H9 (cell line): ENCODE results near the gene ZNF70. TPM values are rescaled to one million over a fixed set of nuclear protein-coding genes. Genes with fewer than 3 reads are reported as not detected.

Experiments
- DNase-seq: peaks from one replicate; pipeline ENCODE4 v3.0.0-alpha.2; 2017
- H2AFZ ChIP-seq: one replicate; pipeline ENCODE4 v1.6.1; 2013; ENCODE audit warnings: mild to moderate bottlenecking, low read length, control low read depth, moderate library complexity
- H2AK5ac ChIP-seq: 2 replicates; pipeline ENCODE4 v1.6.1; 2013; ENCODE audit warnings: low read length, control low read depth, mixed read lengths; ENCODE audit not compliant: insufficient read length
- H2BK120ac ChIP-seq: one replicate; pipeline ENCODE4 v1.6.1; 2013; ENCODE audit warnings: low read depth, mild to moderate bottlenecking, low read length, control low read depth, inconsistent platforms; ENCODE audit not compliant: poor library complexity, severe bottlenecking
- H2BK12ac ChIP-seq: 2 replicates; pipeline ENCODE4 v1.6.1; 2013; ENCODE audit warnings: low read length, control low read depth, mixed read lengths, low read depth; ENCODE audit not compliant: insufficient read length
- H2BK15ac ChIP-seq: 2 replicates; pipeline ENCODE4 v1.6.1; 2013; ENCODE audit warnings: low read depth, low read length, control low read depth
- H2BK20ac ChIP-seq: one replicate; pipeline ENCODE4 v1.6.1; 2013; ENCODE audit warnings: low read depth, mild to moderate bottlenecking, low read length, control low read depth, inconsistent platforms; ENCODE audit not compliant: poor library complexity, severe bottlenecking
- H2BK5ac ChIP-seq: 2 replicates; pipeline ENCODE4 v1.6.1; 2013; ENCODE audit warnings: low read length, control low read depth, mixed read lengths; ENCODE audit not compliant: insufficient read length
- H3K14ac ChIP-seq: 2 replicates; pipeline ENCODE4 v1.6.1; 2013; ENCODE audit warnings: low read length, control low read depth; ENCODE audit not compliant: insufficient read depth
- H3K18ac ChIP-seq: 2 replicates; pipeline ENCODE4 v1.6.1; 2013; ENCODE audit warnings: low read depth, mild to moderate bottlenecking, mixed read lengths, low read length, control low read depth; ENCODE audit not compliant: insufficient read length
- H3K23ac ChIP-seq: 2 replicates; pipeline ENCODE4 v1.6.1; 2013; ENCODE audit warnings: low read length, control low read depth, mixed read lengths, low read depth; ENCODE audit not compliant: insufficient read length
- H3K23me2 ChIP-seq: 2 replicates; pipeline ENCODE4 v1.6.1; 2013; ENCODE audit warnings: low read depth, mild to moderate bottlenecking, mixed read lengths, low read length, control low read depth; ENCODE audit not compliant: insufficient read length, poor library complexity, severe bottlenecking
- H3K27ac ChIP-seq: 2 replicates; pipeline ENCODE4 v1.5.1; 2013; ENCODE audit warnings: low read length, control low read depth, mixed read lengths, low read depth; ENCODE audit not compliant: insufficient read length
- H3K27me3 ChIP-seq: 2 replicates; pipeline ENCODE4 v1.6.1; 2013; ENCODE audit warnings: low read length, control low read depth, inconsistent platforms; ENCODE audit not compliant: insufficient read depth
- H3K4ac ChIP-seq: 2 replicates; pipeline ENCODE4 v1.6.1; 2013; ENCODE audit warnings: low read depth, mild to moderate bottlenecking, control low read depth, inconsistent platforms, low read length, moderate library complexity
- H3K4me1 ChIP-seq: 2 replicates; pipeline ENCODE4 v1.6.1; 2013; ENCODE audit warnings: low read length, control low read depth, inconsistent platforms; ENCODE audit not compliant: insufficient read depth
- H3K4me2 ChIP-seq: 2 replicates; pipeline ENCODE4 v1.6.1; 2013; ENCODE audit warnings: low read length, control low read depth, mixed read lengths; ENCODE audit not compliant: insufficient read length, insufficient read depth
- H3K56ac ChIP-seq: 2 replicates; pipeline ENCODE4 v1.6.1; 2013; ENCODE audit warnings: low read depth, mild to moderate bottlenecking, mixed read lengths, low read length, control low read depth; ENCODE audit not compliant: insufficient read length
- H3K79me1 ChIP-seq: 2 replicates; pipeline ENCODE4 v1.6.1; 2013; ENCODE audit warnings: low read depth, mild to moderate bottlenecking, moderate library complexity, low read length, control low read depth, inconsistent platforms; ENCODE audit not compliant: insufficient read depth, poor library complexity, severe bottlenecking
- H3K79me2 ChIP-seq: 2 replicates; pipeline ENCODE4 v1.6.1; 2013; ENCODE audit warnings: low read length, control low read depth, inconsistent platforms; ENCODE audit not compliant: insufficient read depth
- H3K9ac ChIP-seq: 2 replicates; pipeline ENCODE4 v1.6.1; 2013; ENCODE audit warnings: low read length, control low read depth, mixed read lengths; ENCODE audit not compliant: insufficient read length; ENCODE audit errors: extremely low read depth
- H3K9me3 ChIP-seq: one replicate; pipeline ENCODE4 v1.6.1; 2013; ENCODE audit warnings: low read depth, low read length, inconsistent platforms; ENCODE audit not compliant: control insufficient read depth
- H3T11ph ChIP-seq: one replicate; pipeline ENCODE4 v1.6.1; 2013; ENCODE audit warnings: mild to moderate bottlenecking, low read length, control low read depth, inconsistent platforms
- H4K20me1 ChIP-seq: one replicate; pipeline ENCODE4 v1.6.1; 2013; ENCODE audit not compliant: control insufficient read depth, insufficient read length, insufficient read depth
- H4K5ac ChIP-seq: 2 replicates; pipeline ENCODE4 v1.6.1; 2013; ENCODE audit warnings: low read depth, mild to moderate bottlenecking, mixed read lengths, low read length, control low read depth; ENCODE audit not compliant: insufficient read length
- H4K8ac ChIP-seq: replicated peaks from 2 replicates; pipeline ENCODE4 v1.6.1; 2013; ENCODE audit warnings: low read length, control low read depth, mixed read lengths, low read depth; ENCODE audit not compliant: insufficient read length
- H4K91ac ChIP-seq: 2 replicates; pipeline ENCODE4 v1.6.1; 2013; ENCODE audit warnings: low read depth, mild to moderate bottlenecking, moderate library complexity, mixed read lengths, low read length, control low read depth; ENCODE audit not compliant: insufficient read length
- H3K27ac Mint-ChIP-seq, 3 experiments: 2 replicates in 2 of 3; 3 replicates in 1 of 3; pipeline ENCODE4 v1.8.0; 2020 to 2021; ENCODE audit warnings: mixed read lengths in 3 of 3, mild to moderate bottlenecking in 1 of 3, moderate library complexity in 1 of 3
- H3K27me3 Mint-ChIP-seq: 2 replicates; pipeline ENCODE4 v1.8.0; 2021; ENCODE audit warnings: low read depth, mild to moderate bottlenecking, moderate library complexity, mixed read lengths
- H3K36me3 Mint-ChIP-seq, 3 experiments: 2 replicates in 2 of 3; 3 replicates in 1 of 3; pipeline ENCODE4 v1.8.0; 2020 to 2021; ENCODE audit warnings: low read depth in 3 of 3, mixed read lengths in 3 of 3; ENCODE audit not compliant: insufficient read depth in 1 of 3
- H3K4me1 Mint-ChIP-seq, 2 experiments: 2 replicates each; pipeline ENCODE4 v1.8.0; 2020; ENCODE audit warnings: mixed read lengths in 2 of 2
- H3K4me3 Mint-ChIP-seq, 2 experiments: 2 replicates in 1 of 2; 3 replicates in 1 of 2; pipeline ENCODE4 v1.8.0; 2020 to 2021; ENCODE audit warnings: mild to moderate bottlenecking in 2 of 2, mixed read lengths in 2 of 2, moderate library complexity in 1 of 2
- H3K9me3 Mint-ChIP-seq, 2 experiments: 2 replicates in 1 of 2; 3 replicates in 1 of 2; pipeline ENCODE4 v1.8.0; 2020; ENCODE audit warnings: mild to moderate bottlenecking in 2 of 2, mixed read lengths in 2 of 2, moderate library complexity in 1 of 2
- WGBS: extraction: QIAGEN DNeasy Blood & Tissue Kit; methylation state at CpG from one replicate; pipeline ENCODE4 v1.1.7; 2013; ENCODE audit warnings: missing lambda C conversion rate, low lambda C conversion rate, mixed read lengths; ENCODE audit not compliant: insufficient read length; ENCODE audit errors: extremely low coverage; 5-methylcytosine and 5-hydroxymethylcytosine counted together
- total RNA-seq: library from RNA; stranded (reverse); gene quantifications from 2 replicates; pipeline ENCODE4 v1.2.1, GENCODE V29; 2021
- TF ChIP-seq, protein P1 (sequence below): fragments of 200-600 bp; sonication (generic); conservative IDR thresholded peaks from 3 replicates; pipeline ENCODE4 v1.8.0; 2021; ENCODE audit warnings: antibody characterized with exemption, mild to moderate bottlenecking

The ZNF70 gene
- total RNA-seq, 1 experiment from 2014 or later: 3.5 TPM

DNA sequence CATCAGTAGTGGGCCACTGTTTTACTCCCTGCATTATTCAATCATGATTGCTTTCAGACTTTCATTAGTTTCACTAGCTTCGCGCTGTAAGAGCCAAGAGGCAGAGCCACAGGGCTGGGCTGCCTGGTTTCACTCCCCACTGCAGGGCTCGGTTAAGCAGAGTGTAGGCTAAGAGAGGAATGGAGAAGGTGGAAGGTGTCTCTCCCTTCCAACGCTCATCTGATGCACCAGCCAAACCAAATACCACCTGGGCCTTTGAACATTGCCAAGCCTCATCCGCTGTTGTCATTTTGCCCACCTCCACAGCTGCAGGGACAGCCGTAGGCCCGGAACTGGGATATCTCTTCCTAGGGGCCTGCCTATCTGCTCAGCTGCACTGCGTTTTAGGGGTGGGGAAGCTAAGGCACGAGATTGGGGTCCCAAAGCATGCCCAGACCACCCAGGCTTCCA lies 35.4 kb upstream of the ZNF70 start:
- WGBS: no CpG with 5 or more reads among the region's 9 CpGs
- TF ChIP-seq, protein P1, sequence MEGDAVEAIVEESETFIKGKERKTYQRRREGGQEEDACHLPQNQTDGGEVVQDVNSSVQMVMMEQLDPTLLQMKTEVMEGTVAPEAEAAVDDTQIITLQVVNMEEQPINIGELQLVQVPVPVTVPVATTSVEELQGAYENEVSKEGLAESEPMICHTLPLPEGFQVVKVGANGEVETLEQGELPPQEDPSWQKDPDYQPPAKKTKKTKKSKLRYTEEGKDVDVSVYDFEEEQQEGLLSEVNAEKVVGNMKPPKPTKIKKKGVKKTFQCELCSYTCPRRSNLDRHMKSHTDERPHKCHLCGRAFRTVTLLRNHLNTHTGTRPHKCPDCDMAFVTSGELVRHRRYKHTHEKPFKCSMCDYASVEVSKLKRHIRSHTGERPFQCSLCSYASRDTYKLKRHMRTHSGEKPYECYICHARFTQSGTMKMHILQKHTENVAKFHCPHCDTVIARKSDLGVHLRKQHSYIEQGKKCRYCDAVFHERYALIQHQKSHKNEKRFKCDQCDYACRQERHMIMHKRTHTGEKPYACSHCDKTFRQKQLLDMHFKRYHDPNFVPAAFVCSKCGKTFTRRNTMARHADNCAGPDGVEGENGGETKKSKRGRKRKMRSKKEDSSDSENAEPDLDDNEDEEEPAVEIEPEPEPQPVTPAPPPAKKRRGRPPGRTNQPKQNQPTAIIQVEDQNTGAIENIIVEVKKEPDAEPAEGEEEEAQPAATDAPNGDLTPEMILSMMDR: no peak
- peak overlapping the region; percentile 58 for H3K9ac ChIP-seq

More for the DNA sequence above, 35.4 kb upstream of the ZNF70 start:
- Histone ChIP-seq H3T11ph (no peak overlapping the region), H3K9me3 (no peaks in the 10 kb centered on the region), H3K56ac (no peak overlapping the region), H4K5ac (no peak overlapping the region), H4K8ac (no peak overlapping the region), H3K27ac (no peak overlapping the region), H3K79me1 (no peaks in the 10 kb centered on the region), H2AFZ (peak overlapping the region; percentile 7), H3K4me1 (peaks cover 2% of the 10 kb centered on the region; the same call in 1 of the 2 replicates), H3K18ac (peak overlapping the region; percentile 56), H2BK12ac (peak overlapping the region; percentile 9), H2AK5ac (no peak overlapping the region), H3K23me2 (peaks cover 2% of the 10 kb centered on the region), H3K27me3 (no peaks in the 10 kb centered on the region), H2BK120ac (no peak overlapping the region), H2BK20ac (no peak overlapping the region), H3K79me2 (peaks cover 16% of the 10 kb centered on the region; the same call in 1 of the 2 replicates), H4K91ac (no peak overlapping the region), H3K4me2 (peak overlapping the region; percentile 70), H3K14ac (peak overlapping the region; percentile 51; the same call in 1 of the 2 replicates), H2BK5ac (no peak overlapping the region), H2BK15ac (no peak overlapping the region), H3K23ac (no peak overlapping the region), H4K20me1 (no peaks in the 10 kb centered on the region), H3K4ac (no peak overlapping the region)
- H3K27me3 Mint-ChIP-seq: no peaks in the 10 kb centered on the region
- H3K27ac Mint-ChIP-seq: peak overlapping the region; percentile 81 to 96 (median 96); a peak in 6 of 7 replicates
- H3K9me3 Mint-ChIP-seq: no peaks in the 10 kb centered on the region
- peaks cover 0 to 6% (median 5%) of the 10 kb centered on the region in 3 experiments; a peak in 5 of 7 replicates for H3K36me3 Mint-ChIP-seq
- peaks cover 24 to 33% of the 10 kb centered on the region in 2 experiments for H3K4me1 Mint-ChIP-seq
- DNase-seq: no peak
- peak overlapping the region; percentile 88 to 95 for H3K4me3 Mint-ChIP-seq
